HCT116 (cell line): ENCODE results near the gene CCNB3.

Experiments used
- ATF3 ChIP-seq: IDR thresholded peaks from 2 replicates; pipeline ENCODE4 v1.6.1; 2012
- CTCF ChIP-seq, 3 experiments: fragments of 200-600 bp in 1 of 3; sonication (generic) in 1 of 3; IDR thresholded peaks in 2 of 3; conservative IDR thresholded peaks in 1 of 3; 2 replicates each; pipeline ENCODE4 v1.5.1; 2012 to 2017; ENCODE audit warnings: low read depth in 2 of 3, low read length in 2 of 3, antibody characterized with exemption in 1 of 3, borderline replicate concordance in 1 of 3, control low read depth in 1 of 3, mild to moderate bottlenecking in 1 of 3, mixed read lengths in 1 of 3, mixed run types in 1 of 3, moderate library complexity in 1 of 3; ENCODE audit not compliant: insufficient read depth in 1 of 3
- POLR2AphosphoS5 ChIP-seq: IDR thresholded peaks from 2 replicates; pipeline ENCODE4 v1.6.1; 2011; ENCODE audit warnings: mild to moderate bottlenecking, low read depth, low read length, moderate library complexity

- TF ChIP-seq CTCF (IDR thresholded peaks at IDR 0.05 in 2 of 3, conservative IDR thresholded peaks at IDR 0.05 in 1 of 3; ENCODE audit: borderline replicate concordance in 1 of 3, insufficient read depth in 1 of 3, low read depth in 2 of 3, low read length in 2 of 3) (no peak), POLR2AphosphoS5 (no peak), ATF3 (no peak)
Measured at GRCh38 chrX:50372966-50373365, 168.4 kb downstream of the CCNB3 start.
